Ishikawa (cell line): ENCODE results near the gene YAP1.

Experiments used
- CREB1 ChIP-seq: IDR thresholded peaks from 2 replicates; pipeline ENCODE4 v1.6.1; 2012; ENCODE audit warnings: low read depth
- EP300 ChIP-seq: IDR thresholded peaks from 2 replicates; pipeline ENCODE4 v1.6.1; 2012; ENCODE audit warnings: borderline replicate concordance

GRCh38 chr11:102085864-102086551 lies 24.2 kb upstream of the YAP1 start:
- TF ChIP-seq CREB1 (no peak), EP300 (no peak)
